CD4-positive, alpha-beta memory T cell (primary cell): Measurements from ENCODE around the gene INF2. TPM values are rescaled to one million over a fixed set of nuclear protein-coding genes. Genes with fewer than 3 reads are reported as not detected.
"Not testable (repeated sequence)": the region's sequence is repeated elsewhere in the genome, so short reads cannot be mapped to it uniquely, and the experiment has no call there.

ENCODE experiments used
- CTCF ChIA-PET: fragments of 350-600 bp; sonication (Branson Sonifier 250); formaldehyde crosslinking; loops from one replicate; lab custom pipeline; 2021; ENCODE audit warnings: inconsistent platforms; ENCODE audit not compliant: partially characterized antibody; lab: Charles Lee
- POLR2A ChIA-PET: fragments of 350-600 bp; sonication (Branson Sonifier 250); formaldehyde crosslinking; loops from one replicate; lab custom pipeline; 2021; ENCODE audit not compliant: partially characterized antibody; lab: Charles Lee
- DNase-seq, 5 donors: peaks; one replicate each; pipeline versions ENCODE4 v3.0.0 to v3.0.0-alpha.2; 2020 to 2022; ENCODE audit warnings: mixed read lengths in 1 of 5
- H3K27ac ChIP-seq: one replicate; pipeline ENCODE4 v1.7.0; 2013; ENCODE audit warnings: low read depth, low read length
- H3K27me3 ChIP-seq: 2 replicates; pipeline ENCODE4 v1.7.0; 2013; ENCODE audit warnings: mild to moderate bottlenecking, low read length, moderate library complexity; ENCODE audit not compliant: insufficient read depth
- H3K36me3 ChIP-seq: 2 replicates; pipeline ENCODE4 v1.7.0; 2013; ENCODE audit warnings: mild to moderate bottlenecking, low read length, moderate library complexity; ENCODE audit not compliant: insufficient read depth
- H3K4me1 ChIP-seq: 2 replicates; pipeline ENCODE4 v1.7.0; 2013; ENCODE audit warnings: mild to moderate bottlenecking, low read length, moderate library complexity; ENCODE audit not compliant: insufficient read depth
- H3K4me3 ChIP-seq, 2 donors: one replicate each; pipeline ENCODE4 v1.7.0; 2013; ENCODE audit warnings: low read length in 2 of 2, mild to moderate bottlenecking in 1 of 2
- H3K9me3 ChIP-seq, 2 donors: one replicate each; pipeline ENCODE4 v1.7.0; 2013; ENCODE audit warnings: low read length in 2 of 2, control low read depth in 1 of 2; ENCODE audit not compliant: control insufficient read depth in 1 of 2
- H3K27ac Mint-ChIP-seq, 7 donors: one replicate each; pipeline ENCODE4 v1.8.0; 2020 to 2021; ENCODE audit warnings: mixed read lengths in 7 of 7, mild to moderate bottlenecking in 6 of 7, inconsistent platforms in 3 of 7, moderate library complexity in 3 of 7
- H3K27me3 Mint-ChIP-seq, 2 donors: one replicate each; pipeline ENCODE4 v1.8.0; 2020 to 2021; ENCODE audit warnings: mixed read lengths in 2 of 2
- H3K36me3 Mint-ChIP-seq, 2 donors: one replicate each; pipeline ENCODE4 v1.8.0; 2020 to 2021; ENCODE audit warnings: mixed read lengths in 2 of 2, inconsistent platforms in 1 of 2, mild to moderate bottlenecking in 1 of 2
- H3K4me1 Mint-ChIP-seq, 4 donors: one replicate each; pipeline ENCODE4 v1.8.0; 2020 to 2021; ENCODE audit warnings: mixed read lengths in 4 of 4, mild to moderate bottlenecking in 1 of 4
- H3K4me3 Mint-ChIP-seq, 8 donors: one replicate each; pipeline ENCODE4 v1.8.0; 2020 to 2021; ENCODE audit warnings: mixed read lengths in 8 of 8, mild to moderate bottlenecking in 7 of 8, moderate library complexity in 6 of 8, inconsistent platforms in 3 of 8
- H3K9me3 Mint-ChIP-seq, 8 donors: one replicate each; pipeline ENCODE4 v1.8.0; 2020 to 2021; ENCODE audit warnings: mixed read lengths in 8 of 8, mild to moderate bottlenecking in 5 of 8, inconsistent platforms in 3 of 8, moderate library complexity in 1 of 8
- intact Hi-C: fragments of 100-400 bp; cut with micrococcal nuclease; formaldehyde crosslinking; loops from one replicate; pipeline ENCODE4 v1.15.1; 2023
- polyA plus RNA-seq, 2 donors: library from polyadenylated mRNA; unstranded; fragments of 300-500 nt; fragmentation: Illumina TruSeq; gene quantifications; one replicate each; pipeline ENCODE4 v1.2.3, GENCODE V29; 2021
- total RNA-seq, 2 experiments: library from RNA; stranded (reverse); gene quantifications; one replicate each; pipeline ENCODE4 v1.2.3, GENCODE V29; 2021

INF2 gene
- total and polyA plus RNA-seq, 4 experiments from 2014 or later: 4.0 to 96.8 (median 52.4) TPM

- no peak overlapping the region for H3K4me3 ChIP-seq
- H3K4me3 Mint-ChIP-seq: no peak overlapping the region
- H3K36me3 Mint-ChIP-seq: no peaks in the 10 kb centered on the region
- intact Hi-C loops: no loop called here
- CTCF ChIA-PET: interaction anchor here (1.2 kb wide), 1 partner anchor 23 kb away, joined by 3 read pairs; the partner anchor contains the start of gene ADSS1
- no peaks in the 10 kb centered on the region for H3K27me3 Mint-ChIP-seq
- H3K36me3 ChIP-seq: no peaks in the 10 kb centered on the region
- POLR2A ChIA-PET: no interaction called here
- H3K9me3 Mint-ChIP-seq: no peaks in the 10 kb centered on the region
- no peak overlapping the region for H3K27ac ChIP-seq
- H3K4me1 ChIP-seq: peaks cover 6% of the 10 kb centered on the region
- no peak for DNase-seq
- peaks cover 0 to 5% (median 4%) of the 10 kb centered on the region in 4 donors for H3K4me1 Mint-ChIP-seq
- no peak overlapping the region for H3K27ac Mint-ChIP-seq
- H3K27me3 ChIP-seq: no peaks in the 10 kb centered on the region
- H3K9me3 ChIP-seq: no peaks in the 10 kb centered on the region
Observed at GRCh38 chr14:104746934-104747481, 57.6 kb downstream of the INF2 start.

DNA sequence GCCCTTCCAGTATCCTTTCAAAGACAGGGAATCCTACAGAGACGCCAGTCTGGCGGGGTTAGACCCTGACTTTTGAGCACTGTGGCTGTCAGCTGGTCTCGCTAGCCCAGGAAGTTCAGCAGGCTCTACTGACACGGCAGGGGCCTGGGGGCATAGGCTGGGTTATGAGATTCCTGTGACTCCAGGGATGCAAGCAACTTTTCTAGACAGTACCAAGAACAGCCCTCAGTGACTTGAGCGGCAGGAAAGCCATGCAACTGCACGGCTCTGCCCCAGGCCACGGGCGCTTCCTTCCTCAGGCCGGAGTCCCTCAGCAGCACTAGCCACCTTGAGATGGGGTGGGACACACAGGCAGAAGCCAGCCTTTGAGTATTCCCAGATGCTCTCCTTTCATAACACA, 58.5 kb downstream of the INF2 start:
- ChIA-PET CTCF (no interaction called here), POLR2A (no interaction called here)
- Mint-ChIP-seq H3K36me3 (peaks cover 0 to 4% of the 10 kb centered on the region in 2 donors), H3K27ac (no peak overlapping the region), H3K4me3 (no peak overlapping the region), H3K9me3 (no peaks in the 10 kb centered on the region), H3K4me1 (peaks cover 3 to 12% (median 5%) of the 10 kb centered on the region in 4 donors), H3K27me3 (no peaks in the 10 kb centered on the region)
- intact Hi-C loops: no loop called here
- Histone ChIP-seq H3K27me3 (no peaks in the 10 kb centered on the region), H3K4me3 (no peak overlapping the region), H3K9me3 (no peaks in the 10 kb centered on the region), H3K4me1 (peaks cover 10% of the 10 kb centered on the region), H3K36me3 (no peaks in the 10 kb centered on the region), H3K27ac (no peak overlapping the region)
- DNase-seq: peak in 1 of 5 donors; percentile 8

DNA sequence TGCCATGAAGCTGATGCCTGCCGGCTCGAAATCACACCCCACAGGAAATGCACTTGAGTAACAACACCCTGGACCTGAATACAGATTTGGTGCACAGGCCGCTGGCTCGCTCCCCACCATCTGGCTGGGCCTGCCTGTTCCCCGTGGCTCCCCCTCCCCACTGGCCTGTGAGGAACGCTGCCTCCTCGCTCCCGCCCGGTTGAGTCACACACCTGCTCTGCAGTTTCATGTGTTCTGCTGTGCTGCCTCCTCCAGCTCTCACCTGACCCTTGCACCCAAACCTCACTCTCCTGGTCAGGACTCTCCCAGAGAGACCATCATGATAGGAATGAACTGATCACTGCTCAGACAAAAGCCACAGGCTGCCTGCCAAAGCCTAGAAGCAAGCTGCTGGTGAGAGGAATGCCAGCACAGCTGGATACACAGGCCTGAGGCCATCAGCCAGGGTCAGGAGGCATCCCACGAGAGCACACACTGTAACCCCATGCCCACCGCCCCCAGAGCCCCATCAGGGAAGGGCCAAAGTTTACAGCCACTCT, 59.8 kb downstream of the INF2 start:
- no peaks in the 10 kb centered on the region for H3K27me3 ChIP-seq
- no peak overlapping the region for H3K27ac ChIP-seq
- Mint-ChIP-seq H3K36me3 (peaks cover 0 to 12% of the 10 kb centered on the region in 2 donors), H3K4me1 (peaks cover 11 to 23% (median 12%) of the 10 kb centered on the region in 4 donors), H3K27me3 (no peaks in the 10 kb centered on the region), H3K27ac (no peak overlapping the region), H3K9me3 (no peaks in the 10 kb centered on the region), H3K4me3 (peak overlapping the region in 1 of 8 donors; percentile 20)
- H3K4me3 ChIP-seq: no peak overlapping the region
- H3K9me3 ChIP-seq: no peaks in the 10 kb centered on the region
- intact Hi-C loops: no loop called here
- peaks cover 17% of the 10 kb centered on the region for H3K4me1 ChIP-seq
- POLR2A ChIA-PET: no interaction called here
- CTCF ChIA-PET: no interaction called here
- DNase-seq: peak in 1 of 5 donors; percentile 7
- H3K36me3 ChIP-seq: no peaks in the 10 kb centered on the region

DNA sequence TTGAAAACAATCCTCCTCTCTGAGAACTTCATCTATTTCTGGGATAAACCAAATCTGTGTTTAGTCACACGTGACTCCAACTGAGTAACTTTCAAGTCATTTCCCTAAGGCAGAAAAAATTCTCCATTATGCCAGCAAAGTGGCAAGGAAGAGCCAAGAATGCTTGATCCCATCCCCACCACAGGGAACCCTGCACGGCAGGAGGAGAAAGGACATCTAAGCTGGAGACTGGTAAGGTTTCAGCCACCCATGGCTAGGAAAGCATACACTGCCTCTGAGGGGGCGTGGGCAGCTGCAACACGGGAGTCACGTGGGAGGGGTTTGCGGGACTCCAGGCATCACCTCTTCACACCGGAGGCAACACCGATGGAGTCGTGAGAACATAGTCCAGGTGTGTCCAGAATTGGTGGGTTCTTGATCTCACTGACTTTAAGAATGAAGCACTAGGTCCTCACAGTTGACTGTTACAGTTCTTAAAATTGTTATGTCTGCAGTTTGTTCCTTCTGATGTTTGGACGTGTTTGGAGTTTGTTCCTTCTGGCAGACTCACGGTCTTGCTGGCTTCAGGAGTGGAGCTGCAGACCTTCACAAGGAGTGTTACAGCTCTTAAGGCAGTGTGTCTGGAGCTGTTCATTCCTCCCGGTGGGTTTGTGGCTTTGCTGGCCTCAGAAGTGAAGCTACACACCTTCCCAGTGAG, 60.8 kb downstream of the INF2 start:
- intact Hi-C loops: loop anchor here (5.0 kb wide), 2 partner anchors 63 to 272 kb away; partner anchors contain the start of genes CDCA4 and INF2
- Histone ChIP-seq H3K9me3 (no peaks in the 10 kb centered on the region), H3K27me3 (no peaks in the 10 kb centered on the region), H3K36me3 (no peaks in the 10 kb centered on the region), H3K4me3 (no peak overlapping the region), H3K27ac (no peak overlapping the region), H3K4me1 (peaks cover 27% of the 10 kb centered on the region)
- DNase-seq: no peak
- Mint-ChIP-seq H3K27ac (peak overlapping the region in 3 of 7 donors; percentile 22 to 35 (median 27)), H3K36me3 (peaks cover 0 to 18% of the 10 kb centered on the region in 2 donors), H3K27me3 (no peaks in the 10 kb centered on the region), H3K9me3 (peaks cover 0 to 3% (median 0%) of the 10 kb centered on the region in 8 donors), H3K4me3 (peak overlapping the region in 6 of 8 donors; percentile 9 to 56 (median 24)), H3K4me1 (peaks cover 15 to 33% (median 20%) of the 10 kb centered on the region in 4 donors)
- ChIA-PET POLR2A (interaction anchor here (0.5 kb wide), 1 partner anchor 67 kb away, joined by 4 read pairs; no protein-coding TSS in a partner anchor), CTCF (interaction anchor here (1.0 to 3.5 kb wide), 3 partner anchors 10 to 76 kb away, joined by 3 to 17 read pairs (median 3); no protein-coding TSS in a partner anchor)

- H3K4me3 ChIP-seq, POLR2A ChIA-PET, DNase-seq, H3K27me3 Mint-ChIP-seq, H3K27me3 ChIP-seq, H3K27ac ChIP-seq, H3K9me3 ChIP-seq, H3K9me3 Mint-ChIP-seq, H3K36me3 ChIP-seq: not testable (repeated sequence)
- H3K36me3 Mint-ChIP-seq: peaks cover 0 to 21% of the 10 kb centered on the region in 2 donors
- H3K4me3 Mint-ChIP-seq: peak overlapping the region in 6 of 8 donors; percentile 18 to 40 (median 25)
- peak overlapping the region in 4 of 7 donors; percentile 6 to 35 (median 20) for H3K27ac Mint-ChIP-seq
- CTCF ChIA-PET: interaction anchor here (1.0 to 3.5 kb wide), 5 partner anchors 9 to 75 kb away, joined by 3 to 17 read pairs (median 3); no protein-coding TSS in a partner anchor
- peaks cover 15 to 36% (median 22%) of the 10 kb centered on the region in 4 donors for H3K4me1 Mint-ChIP-seq
- peaks cover 29% of the 10 kb centered on the region for H3K4me1 ChIP-seq
- intact Hi-C loops: loop anchor here (5.0 kb wide), 2 partner anchors 63 to 272 kb away; partner anchors contain the start of genes CDCA4 and INF2
Observed at GRCh38 chr14:104750753-104751057, 61.3 kb downstream of the INF2 start.

DNA sequence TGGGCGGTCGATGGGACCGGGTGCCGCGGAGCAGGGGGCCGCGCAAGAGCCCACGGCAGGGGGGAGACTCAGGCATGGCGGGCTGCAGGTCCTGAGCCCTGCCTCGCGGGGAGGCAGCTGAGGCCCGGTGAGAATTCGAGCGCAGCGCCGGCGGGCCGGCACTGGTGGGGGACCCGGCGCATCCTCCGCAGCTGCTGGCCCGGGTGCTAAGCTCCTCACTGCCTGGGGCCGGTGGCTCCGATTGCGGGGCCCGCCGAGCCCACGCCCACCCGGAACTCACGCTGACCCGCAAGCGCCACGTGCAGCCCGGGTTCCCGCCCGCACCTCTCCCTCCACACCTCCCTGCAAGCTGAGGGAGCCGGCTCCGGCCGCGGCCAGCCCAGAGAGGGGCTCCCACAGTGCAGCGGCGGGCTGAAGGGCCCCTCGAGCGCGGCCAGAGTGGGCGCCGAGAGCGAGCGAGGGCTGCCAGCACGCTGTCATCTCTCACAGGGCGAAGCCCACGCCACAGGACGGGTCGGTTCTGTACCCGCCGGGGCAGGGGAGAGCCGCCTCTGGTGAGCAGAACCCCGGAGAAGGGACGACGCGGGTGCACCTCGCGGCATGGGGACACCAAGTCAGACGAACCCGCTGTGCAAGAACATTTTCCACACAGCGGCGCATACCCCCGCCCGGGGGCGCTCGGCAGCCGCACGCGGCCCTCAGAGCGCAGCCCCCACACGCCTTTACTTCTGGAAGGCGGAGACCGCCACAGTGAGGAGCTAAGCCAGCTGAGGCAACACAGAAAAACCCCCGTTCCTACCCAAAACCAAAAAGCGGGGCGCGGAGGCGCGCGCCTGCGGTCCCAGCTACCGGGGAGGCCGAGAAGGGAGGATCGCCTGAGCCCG, 62.4 kb downstream of the INF2 start:
- peaks cover 0 to 31% of the 10 kb centered on the region in 2 donors for H3K36me3 Mint-ChIP-seq
- Histone ChIP-seq H3K27me3 (no peaks in the 10 kb centered on the region), H3K27ac (peak overlapping the region; percentile 79), H3K9me3 (no peaks in the 10 kb centered on the region), H3K4me3 (peak overlapping the region; percentile 53 to 93), H3K36me3 (peaks cover 13% of the 10 kb centered on the region), H3K4me1 (peaks cover 25% of the 10 kb centered on the region)
- H3K9me3 Mint-ChIP-seq: peaks cover 0 to 3% (median 0%) of the 10 kb centered on the region in 8 donors
- intact Hi-C loops: loop anchor here (1.0 to 5.0 kb wide), 5 partner anchors 27 to 271 kb away; partner anchors contain the start of genes ADSS1, AKT1, CDCA4 and INF2
- peaks cover 12 to 40% (median 27%) of the 10 kb centered on the region in 4 donors for H3K4me1 Mint-ChIP-seq
- CTCF ChIA-PET: interaction anchor here (1.0 to 3.5 kb wide), 9 partner anchors 15 to 86 kb away, joined by 3 to 17 read pairs (median 5); partner anchors contain the start of gene ADSS1
- POLR2A ChIA-PET: interaction anchor here (0.8 to 2.8 kb wide), 15 partner anchors 9 to 563 kb away, joined by 3 to 27 read pairs (median 5); partner anchors contain the start of genes ADSS1, AKT1, BRF1 and CDCA4
- DNase-seq: peak in 2 of 5 donors; percentile 6 to 46
- no peaks in the 10 kb centered on the region for H3K27me3 Mint-ChIP-seq
- H3K4me3 Mint-ChIP-seq: peak overlapping the region; percentile 82 to 96 (median 91)
- H3K27ac Mint-ChIP-seq: peak overlapping the region in 6 of 7 donors; percentile 41 to 95 (median 92)
